ENCODE results near the gene RNU4-1. TPM values are rescaled to one million over a fixed set of nuclear protein-coding genes. Genes with fewer than 3 reads are reported as not detected.
A peak's percentile ranks its signal among the peaks of the same experiment; 100 is the strongest.

RNU4-1 gene
- total RNA-seq, 1 donor from 2014 or later: 2,591 TPM

GRCh38 chr12:120278137-120279069 is 14.6 kb downstream of the RNU4-1 start:
- Histone ChIP-seq H3K4me1 (ENCODE audit: insufficient read depth, low read length) (no peaks in the 10 kb centered on the region), H3K27me3 (ENCODE audit: insufficient read depth, low read length) (no peaks in the 10 kb centered on the region), H3K9ac (ENCODE audit: low read length) (no peak overlapping the region), H4K20me1 (ENCODE audit: insufficient read depth, low read length) (no peaks in the 10 kb centered on the region), H3K79me2 (ENCODE audit: insufficient read depth, low read length) (no peaks in the 10 kb centered on the region), H2AFZ (ENCODE audit: low read depth, low read length) (no peak overlapping the region), H3K9me3 (ENCODE audit: insufficient read depth, low read depth, low read length) (no peaks in the 10 kb centered on the region), H3K4me3 (ENCODE audit: insufficient read depth, low read depth, low read length) (no peak overlapping the region), H3K36me3 (ENCODE audit: insufficient read depth, low read length) (no peaks in the 10 kb centered on the region), H3K27ac (ENCODE audit: low read depth, low read length) (no peak overlapping the region), H3K4me2 (ENCODE audit: low read length) (no peak overlapping the region)
- no peak for FAIRE-seq
- DNase-seq (ENCODE audit: low read depth): no peak
- H3K27me3 Mint-ChIP-seq (ENCODE audit: low read depth, unreplicated experiment): no peaks in the 10 kb centered on the region
- no peaks in the 10 kb centered on the region for H3K36me3 Mint-ChIP-seq (ENCODE audit: low read depth, unreplicated experiment)
- no peak overlapping the region for H3K4me3 Mint-ChIP-seq (ENCODE audit: unreplicated experiment)
- H3K4me1 Mint-ChIP-seq (ENCODE audit: low read depth, unreplicated experiment): peaks cover 2% of the 10 kb centered on the region
- H3K9me3 Mint-ChIP-seq (ENCODE audit: unreplicated experiment): peaks cover 7% of the 10 kb centered on the region
- no peak overlapping the region for H3K27ac Mint-ChIP-seq (ENCODE audit: unreplicated experiment)
- TF ChIP-seq EZH2 (IDR thresholded peaks at IDR 0.05; ENCODE audit: insufficient read depth, low read length): no peak
- TF ChIP-seq CTCF (IDR thresholded peaks at IDR 0.05; ENCODE audit: insufficient read depth, low read depth, low read length): no peak

GRCh38 chr12:120276734-120277133 is 16.3 kb downstream of the RNU4-1 start:
- no peak for TF ChIP-seq CTCF (IDR thresholded peaks at IDR 0.05; ENCODE audit: insufficient read depth, low read depth, low read length)
- TF ChIP-seq EZH2 (IDR thresholded peaks at IDR 0.05; ENCODE audit: insufficient read depth, low read length): no peak
- H3K27ac ChIP-seq (ENCODE audit: low read depth, low read length): no peak overlapping the region
- FAIRE-seq (no peak), DNase-seq (ENCODE audit: low read depth) (peak; percentile 21)
- H4K20me1 ChIP-seq (ENCODE audit: insufficient read depth, low read length): no peaks in the 10 kb centered on the region
- H3K4me1 ChIP-seq (ENCODE audit: insufficient read depth, low read length): no peaks in the 10 kb centered on the region
- H3K9ac ChIP-seq (ENCODE audit: low read length): no peak overlapping the region
- no peak overlapping the region for H2AFZ ChIP-seq (ENCODE audit: low read depth, low read length)
- H3K9me3 ChIP-seq (ENCODE audit: insufficient read depth, low read depth, low read length): no peaks in the 10 kb centered on the region
- no peaks in the 10 kb centered on the region for H3K36me3 ChIP-seq (ENCODE audit: insufficient read depth, low read length)
- Mint-ChIP-seq H3K27me3 (ENCODE audit: low read depth, unreplicated experiment) (no peaks in the 10 kb centered on the region), H3K27ac (ENCODE audit: unreplicated experiment) (no peak overlapping the region), H3K9me3 (ENCODE audit: unreplicated experiment) (peaks cover 4% of the 10 kb centered on the region), H3K36me3 (ENCODE audit: low read depth, unreplicated experiment) (no peaks in the 10 kb centered on the region), H3K4me3 (ENCODE audit: unreplicated experiment) (no peak overlapping the region), H3K4me1 (ENCODE audit: low read depth, unreplicated experiment) (no peaks in the 10 kb centered on the region)
- no peak overlapping the region for H3K4me3 ChIP-seq (ENCODE audit: insufficient read depth, low read depth, low read length)
- no peaks in the 10 kb centered on the region for H3K27me3 ChIP-seq (ENCODE audit: insufficient read depth, low read length)
- H3K79me2 ChIP-seq (ENCODE audit: insufficient read depth, low read length): no peaks in the 10 kb centered on the region
- H3K4me2 ChIP-seq (ENCODE audit: low read length): no peak overlapping the region

- H3K4me1 Mint-ChIP-seq (ENCODE audit: low read depth, unreplicated experiment): peaks cover 13% of the 10 kb centered on the region
Measured at GRCh38 chr12:120267736-120268135, 25.3 kb downstream of the RNU4-1 start.

More at GRCh38 chr12:120267736-120268135, 25.3 kb downstream of the RNU4-1 start:
- Histone ChIP-seq H3K27ac (ENCODE audit: low read depth, low read length) (no peak overlapping the region), H3K9ac (ENCODE audit: low read length) (no peak overlapping the region), H3K4me3 (ENCODE audit: insufficient read depth, low read depth, low read length) (no peak overlapping the region), H3K4me1 (ENCODE audit: insufficient read depth, low read length) (peaks cover 24% of the 10 kb centered on the region), H3K36me3 (ENCODE audit: insufficient read depth, low read length) (no peaks in the 10 kb centered on the region), H3K4me2 (ENCODE audit: low read length) (no peak overlapping the region), H3K79me2 (ENCODE audit: insufficient read depth, low read length) (peaks cover 27% of the 10 kb centered on the region), H4K20me1 (ENCODE audit: insufficient read depth, low read length) (peaks cover 21% of the 10 kb centered on the region), H3K27me3 (ENCODE audit: insufficient read depth, low read length) (no peaks in the 10 kb centered on the region), H2AFZ (ENCODE audit: low read depth, low read length) (no peak overlapping the region), H3K9me3 (ENCODE audit: insufficient read depth, low read depth, low read length) (no peaks in the 10 kb centered on the region)
- DNase-seq (ENCODE audit: low read depth): no peak
- Mint-ChIP-seq H3K36me3 (ENCODE audit: low read depth, unreplicated experiment) (peaks cover 3% of the 10 kb centered on the region), H3K27ac (ENCODE audit: unreplicated experiment) (no peak overlapping the region), H3K4me3 (ENCODE audit: unreplicated experiment) (no peak overlapping the region), H3K27me3 (ENCODE audit: low read depth, unreplicated experiment) (no peaks in the 10 kb centered on the region), H3K9me3 (ENCODE audit: unreplicated experiment) (no peaks in the 10 kb centered on the region)
- TF ChIP-seq CTCF (IDR thresholded peaks at IDR 0.05; ENCODE audit: insufficient read depth, low read depth, low read length) (no peak), EZH2 (IDR thresholded peaks at IDR 0.05; ENCODE audit: insufficient read depth, low read length) (no peak)
- FAIRE-seq: no peak
